Effector memory CD4-positive, alpha-beta T cell (primary cell): ENCODE data around the gene HPCAL1.
A peak's percentile ranks its signal among the peaks of the same experiment; 100 is the strongest.
"Not testable (repeated sequence)": the region's sequence is repeated elsewhere in the genome, so short reads cannot be mapped to it uniquely, and the experiment has no call there.

Experiments used
- DNase-seq, 3 donors: peaks; one replicate each; pipeline ENCODE4 v3.0.0-alpha.2; 2020
- H3K27ac ChIP-seq: 2 replicates; pipeline ENCODE4 v1.7.0; 2013; ENCODE audit warnings: mild to moderate bottlenecking, low read length, moderate library complexity; ENCODE audit not compliant: insufficient read depth, poor library complexity, severe bottlenecking
- H3K27me3 ChIP-seq: replicated peaks from 2 replicates; pipeline ENCODE4 v1.7.0; 2013; ENCODE audit warnings: mild to moderate bottlenecking, low read length; ENCODE audit not compliant: insufficient read depth, control insufficient read depth, poor library complexity, severe bottlenecking
- H3K36me3 ChIP-seq: 2 replicates; pipeline ENCODE4 v1.7.0; 2013; ENCODE audit warnings: mild to moderate bottlenecking, low read length, moderate library complexity; ENCODE audit not compliant: control insufficient read depth, insufficient read depth
- H3K4me1 ChIP-seq: 2 replicates; pipeline ENCODE4 v1.7.0; 2013; ENCODE audit warnings: low read length, mild to moderate bottlenecking; ENCODE audit not compliant: control insufficient read depth, insufficient read depth, poor library complexity, severe bottlenecking
- H3K4me3 ChIP-seq: 2 replicates; pipeline ENCODE4 v1.7.0; 2013; ENCODE audit warnings: low read length, low read depth, mild to moderate bottlenecking; ENCODE audit not compliant: insufficient read depth, poor library complexity, severe bottlenecking
- H3K9me3 ChIP-seq: 2 replicates; pipeline ENCODE4 v1.7.0; 2013; ENCODE audit warnings: mild to moderate bottlenecking, low read length, moderate library complexity; ENCODE audit not compliant: control insufficient read depth

The HPCAL1 gene

GRCh38 chr2:10437806-10438205 lies 135.1 kb downstream of the HPCAL1 start:
- H3K27me3 ChIP-seq, result no peaks in the 10 kb centered on the region

GRCh38 chr2:10438688-10439087 lies 136.0 kb downstream of the HPCAL1 start:
- no peak overlapping the region for H3K4me3 ChIP-seq
- no peaks in the 10 kb centered on the region for H3K9me3 ChIP-seq
- no peaks in the 10 kb centered on the region for H3K27me3 ChIP-seq
- no peak for DNase-seq
- H3K4me1 ChIP-seq, result peaks cover 3% of the 10 kb centered on the region
- H3K27ac ChIP-seq, result no peak overlapping the region
- peaks cover 43% of the 10 kb centered on the region for H3K36me3 ChIP-seq

More at GRCh38 chr2:10437806-10438205, 135.1 kb downstream of the HPCAL1 start:
- H3K36me3 ChIP-seq, result peaks cover 35% of the 10 kb centered on the region
- H3K4me3 ChIP-seq, result no peak overlapping the region
- H3K4me1 ChIP-seq, result peaks cover 3% of the 10 kb centered on the region
- DNase-seq, result no peak
- no peak overlapping the region for H3K27ac ChIP-seq
- H3K9me3 ChIP-seq, result no peaks in the 10 kb centered on the region

- no peak for DNase-seq
- H3K9me3 ChIP-seq, result no peaks in the 10 kb centered on the region
- no peak overlapping the region for H3K27ac ChIP-seq
- peaks cover 3% of the 10 kb centered on the region for H3K4me1 ChIP-seq
- H3K36me3 ChIP-seq, result peaks cover 50% of the 10 kb centered on the region
- H3K27me3 ChIP-seq, result no peaks in the 10 kb centered on the region
- H3K4me3 ChIP-seq, result no peak overlapping the region
Measured at GRCh38 chr2:10439185-10439879, 136.6 kb downstream of the HPCAL1 start.

GRCh38 chr2:10439971-10440370 lies 137.3 kb downstream of the HPCAL1 start:
- no peaks in the 10 kb centered on the region for H3K9me3 ChIP-seq
- H3K36me3 ChIP-seq, result peaks cover 56% of the 10 kb centered on the region
- H3K27ac ChIP-seq, result no peak overlapping the region
- H3K4me3 ChIP-seq, result no peak overlapping the region
- no peak for DNase-seq
- no peaks in the 10 kb centered on the region for H3K27me3 ChIP-seq
- no peaks in the 10 kb centered on the region for H3K4me1 ChIP-seq

GRCh38 chr2:10440736-10441135 lies 138.0 kb downstream of the HPCAL1 start:
- Histone ChIP-seq H3K27me3 (no peaks in the 10 kb centered on the region), H3K9me3 (no peaks in the 10 kb centered on the region), H3K4me1 (no peaks in the 10 kb centered on the region), H3K27ac (no peak overlapping the region), H3K36me3 (peaks cover 58% of the 10 kb centered on the region), H3K4me3 (no peak overlapping the region)
- no peak for DNase-seq

- no peak for DNase-seq
- H3K4me3 ChIP-seq, result no peak overlapping the region
- no peaks in the 10 kb centered on the region for H3K27me3 ChIP-seq
- H3K4me1 ChIP-seq, result peaks cover 7% of the 10 kb centered on the region
- H3K36me3 ChIP-seq, result peaks cover 58% of the 10 kb centered on the region
- H3K9me3 ChIP-seq, result no peaks in the 10 kb centered on the region
- H3K27ac ChIP-seq, result no peak overlapping the region
Measured at GRCh38 chr2:10441948-10442347, 139.2 kb downstream of the HPCAL1 start.

- Histone ChIP-seq H3K4me1 (peaks cover 14% of the 10 kb centered on the region), H3K36me3 (peaks cover 58% of the 10 kb centered on the region)
- not testable (repeated sequence) for H3K27me3 ChIP-seq, DNase-seq, H3K4me3 ChIP-seq, H3K27ac ChIP-seq, H3K9me3 ChIP-seq
Measured at GRCh38 chr2:10442469-10443126, 139.9 kb downstream of the HPCAL1 start.

- Histone ChIP-seq H3K4me1 (peaks cover 23% of the 10 kb centered on the region), H3K36me3 (peaks cover 56% of the 10 kb centered on the region)
Measured at GRCh38 chr2:10444463-10444862, 141.8 kb downstream of the HPCAL1 start.

GRCh38 chr2:10446631-10447030 lies 143.9 kb downstream of the HPCAL1 start:
- Histone ChIP-seq H3K4me3 (no peak overlapping the region), H3K9me3 (no peaks in the 10 kb centered on the region), H3K27ac (no peak overlapping the region), H3K4me1 (peaks cover 23% of the 10 kb centered on the region), H3K27me3 (no peaks in the 10 kb centered on the region), H3K36me3 (peaks cover 35% of the 10 kb centered on the region)
- DNase-seq, result no peak

More at GRCh38 chr2:10444463-10444862, 141.8 kb downstream of the HPCAL1 start:
- Histone ChIP-seq H3K27me3 (no peaks in the 10 kb centered on the region), H3K9me3 (no peaks in the 10 kb centered on the region), H3K4me3 (no peak overlapping the region), H3K27ac (no peak overlapping the region)
- DNase-seq, result no peak

- no peak for DNase-seq
Measured at GRCh38 chr2:10447300-10447894, 144.7 kb downstream of the HPCAL1 start.

More at GRCh38 chr2:10447300-10447894, 144.7 kb downstream of the HPCAL1 start:
- Histone ChIP-seq H3K27me3 (no peaks in the 10 kb centered on the region), H3K36me3 (peaks cover 27% of the 10 kb centered on the region), H3K27ac (peak overlapping the region; percentile 79), H3K9me3 (no peaks in the 10 kb centered on the region), H3K4me1 (peaks cover 23% of the 10 kb centered on the region), H3K4me3 (peak overlapping the region; percentile 58)
